OCI-LY1 (cell line): ENCODE measurements around the gene WWP2.

Experiments used
- CTCF ChIP-seq: fragments of 200-600 bp; sonication (generic), shearing (Covaris generic); IDR thresholded peaks from 2 replicates; pipeline ENCODE4 v1.5.1; 2017; ENCODE audit warnings: mild to moderate bottlenecking, antibody characterized with exemption, low read length, moderate library complexity, mixed read lengths
- EZH2 ChIP-seq: fragments of 200-600 bp; sonication (generic), shearing (Covaris generic); IDR thresholded peaks from 2 replicates; pipeline ENCODE4 v1.8.0; 2017; ENCODE audit warnings: borderline replicate concordance, mixed run types, mild to moderate bottlenecking, antibody characterized with exemption, low read length, moderate library complexity, mixed read lengths

GRCh38 chr16:69771651-69771967 is 9.5 kb downstream of the WWP2 start:
- TF ChIP-seq EZH2: no peak
- TF ChIP-seq CTCF: no peak
